OCI-M2 (cell line): Measurements from ENCODE around the gene HNRNPA0.
A peak's percentile ranks its signal among the peaks of the same experiment; 100 is the strongest.

ENCODE experiments used
- DNase-seq: peaks from one replicate; lab custom pipeline; 2025; ENCODE audit not compliant: unreplicated experiment; lab: John Stamatoyannopoulos, UW

The HNRNPA0 gene

DNA sequence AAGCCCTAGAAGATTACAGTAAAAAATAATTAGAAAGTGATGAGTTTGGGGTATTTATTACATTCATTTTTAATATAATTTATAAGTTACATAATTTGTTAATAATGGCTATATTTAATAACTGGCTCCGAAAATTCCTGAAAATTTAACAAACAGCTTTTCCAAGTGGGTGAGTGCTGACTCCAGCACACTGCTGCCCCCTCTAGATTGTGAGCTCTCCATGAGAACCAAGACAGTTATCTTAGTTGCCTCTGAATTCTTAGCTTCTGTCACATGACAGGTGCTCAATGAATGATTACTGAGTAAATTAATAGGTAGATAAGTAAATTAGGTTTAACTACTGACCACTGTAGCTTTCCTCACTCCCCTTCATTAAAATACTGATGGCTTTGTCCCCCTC, 26.1 kb downstream of the HNRNPA0 start:
- DNase-seq = no peak

DNA sequence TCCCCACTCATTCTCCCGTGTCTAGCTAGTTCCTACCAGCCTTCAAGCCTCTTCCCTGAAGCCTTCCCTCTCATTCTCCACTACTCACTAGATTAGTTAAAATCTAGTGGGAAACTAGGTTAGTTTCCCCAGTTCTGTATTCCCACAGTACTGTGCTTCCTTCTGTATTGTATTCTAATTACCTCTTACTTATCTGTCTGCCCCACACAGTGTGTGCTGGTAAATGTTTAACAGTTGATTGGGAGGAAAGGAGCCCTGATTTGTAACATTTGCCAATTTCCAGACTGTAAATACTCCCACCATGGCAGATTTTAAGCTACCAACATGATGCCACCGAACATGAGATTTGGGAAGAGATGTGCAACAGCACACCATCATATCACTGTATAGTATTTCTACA, 26.5 kb downstream of the HNRNPA0 start:
- no peak for DNase-seq

DNA sequence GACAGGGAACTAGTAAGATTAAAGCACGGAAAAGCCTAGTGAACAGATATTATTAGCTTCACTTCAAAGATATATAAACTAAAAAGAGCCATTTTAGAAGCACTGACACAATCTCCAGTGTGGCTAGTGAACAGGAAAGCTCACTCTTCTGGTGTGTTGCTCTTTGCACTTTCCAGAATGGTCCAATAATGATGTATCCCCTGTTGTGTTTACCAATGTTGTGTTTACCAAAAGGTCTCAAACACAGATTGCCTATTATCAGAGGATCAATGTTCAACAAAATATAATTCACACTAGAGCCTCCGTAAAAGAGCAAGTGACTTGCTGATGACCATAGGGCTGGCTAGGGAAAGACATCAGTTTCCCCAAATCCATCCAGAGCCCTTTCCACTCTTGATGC, 29.9 kb downstream of the HNRNPA0 start:
- DNase-seq = no peak

DNA sequence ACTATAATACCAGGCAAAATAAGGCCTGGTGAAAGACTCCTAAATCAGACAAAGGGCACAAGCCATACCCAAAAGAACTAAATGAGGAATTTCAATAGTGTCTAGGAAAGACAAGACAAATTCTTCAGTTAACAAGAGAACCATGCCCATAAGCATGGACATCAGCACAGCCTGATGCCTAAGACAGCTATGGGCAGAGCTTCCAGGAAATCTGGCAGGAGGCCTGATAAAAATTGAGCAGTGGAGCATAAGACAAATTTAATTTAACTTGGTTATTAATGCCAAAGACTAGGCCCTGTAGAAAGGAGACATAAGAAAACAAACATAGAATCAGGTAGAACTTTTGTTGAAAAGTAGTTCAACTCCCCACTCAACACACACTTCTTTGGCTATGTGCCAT, 35.6 kb downstream of the HNRNPA0 start:
- no peak for DNase-seq

DNA sequence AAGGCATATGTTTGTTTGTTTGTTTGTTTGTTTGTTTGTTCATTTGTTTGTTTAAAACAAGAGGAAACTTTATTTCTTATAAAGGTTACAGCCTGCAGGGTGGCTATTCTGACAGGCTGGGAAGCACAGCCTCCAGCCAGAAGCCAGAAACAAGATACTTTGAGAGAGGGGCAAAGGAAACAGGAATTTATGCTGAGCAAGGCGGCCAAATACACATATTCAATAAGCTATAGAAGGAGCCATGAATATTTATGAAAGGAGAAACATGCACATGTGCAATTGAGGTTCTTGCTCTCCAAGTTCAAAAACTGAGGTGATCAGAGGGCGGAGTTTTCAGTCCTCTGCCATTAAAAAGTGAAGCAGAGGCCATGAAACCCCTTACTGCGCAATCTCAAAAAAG, 37.8 kb downstream of the HNRNPA0 start:
- no peak for DNase-seq

DNA sequence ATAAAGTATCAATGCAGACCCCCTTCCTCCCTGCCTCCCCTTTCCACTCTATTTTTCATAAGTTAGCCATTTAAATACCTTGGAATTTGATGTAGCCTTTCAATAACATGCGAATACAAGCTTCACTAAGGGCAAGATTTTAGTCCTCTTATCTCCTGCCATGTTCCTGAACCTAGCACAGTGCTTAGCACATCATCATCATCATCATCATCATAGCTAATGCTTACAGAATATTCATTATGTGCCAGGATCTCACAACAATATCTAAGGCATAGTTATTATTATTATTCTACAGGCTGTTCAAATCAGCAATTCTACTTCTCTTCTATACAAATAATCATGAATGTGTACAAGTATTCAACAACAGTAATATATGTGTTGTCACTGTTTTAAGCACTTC, 38.7 kb downstream of the HNRNPA0 start:
- no peak for DNase-seq

DNA sequence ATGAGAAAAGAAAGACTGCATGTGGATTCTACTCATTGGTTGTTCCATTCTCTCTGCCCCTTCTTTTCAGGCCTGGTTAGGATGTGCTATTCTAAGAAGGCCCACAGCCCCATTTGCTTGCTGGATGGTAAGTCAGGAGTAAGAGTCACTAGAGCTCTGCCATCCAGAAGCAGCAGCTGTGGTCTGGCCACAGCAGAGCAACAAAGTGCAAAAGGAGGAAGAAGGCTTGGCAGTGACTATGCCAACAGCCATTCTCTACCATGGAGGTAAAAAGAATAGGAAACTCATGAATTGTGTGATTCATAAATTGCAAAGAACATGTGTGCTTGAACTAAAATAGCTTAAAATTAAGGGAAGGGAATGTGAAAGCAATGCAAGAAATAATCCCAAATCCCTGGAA, 39.2 kb downstream of the HNRNPA0 start:
- DNase-seq = no peak

DNA sequence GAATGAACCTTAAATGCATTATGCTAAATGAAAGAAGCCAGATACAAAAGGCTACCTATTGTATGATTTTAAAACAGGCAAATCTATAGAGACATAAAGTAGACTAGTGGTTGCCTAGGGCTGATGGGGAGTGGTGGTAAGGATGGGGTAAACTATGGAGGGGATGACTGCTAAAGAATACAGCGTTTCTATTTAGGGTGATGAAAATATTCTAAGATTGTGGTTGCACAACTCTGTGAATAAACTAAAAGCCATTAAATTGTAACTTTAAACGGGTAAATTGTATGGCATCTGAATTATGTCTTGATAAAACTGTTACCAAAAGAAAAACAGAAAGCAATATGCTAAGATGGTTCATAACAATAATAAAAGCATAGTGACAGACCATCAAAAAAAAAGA, 39.7 kb downstream of the HNRNPA0 start:
- DNase-seq = no peak

DNA sequence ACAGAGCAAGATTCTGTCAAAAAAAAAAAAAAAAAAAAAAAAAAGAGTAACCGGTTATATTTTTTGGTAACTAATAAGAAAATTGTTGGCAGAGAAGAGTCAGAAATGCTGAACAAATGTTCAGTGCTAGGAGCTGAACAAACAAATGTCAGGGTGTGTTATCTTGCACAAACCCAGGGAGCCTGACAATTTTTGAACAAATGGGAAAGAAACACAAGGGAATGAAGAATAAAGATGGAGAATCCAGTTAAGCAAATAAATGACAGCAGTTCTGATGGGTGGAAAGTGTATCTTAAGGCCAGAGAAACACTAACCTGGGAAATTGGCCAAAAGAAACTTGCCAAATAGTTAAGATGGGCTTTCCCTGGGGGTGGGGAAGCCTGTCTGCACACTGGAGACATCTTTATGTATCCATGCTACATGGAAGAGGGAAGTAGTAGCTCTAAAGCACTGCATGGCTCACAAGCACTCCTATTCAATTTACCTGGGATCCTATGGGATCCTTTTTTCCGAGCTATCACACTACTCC, 42.0 kb downstream of the HNRNPA0 start:
- no peak for DNase-seq

DNA sequence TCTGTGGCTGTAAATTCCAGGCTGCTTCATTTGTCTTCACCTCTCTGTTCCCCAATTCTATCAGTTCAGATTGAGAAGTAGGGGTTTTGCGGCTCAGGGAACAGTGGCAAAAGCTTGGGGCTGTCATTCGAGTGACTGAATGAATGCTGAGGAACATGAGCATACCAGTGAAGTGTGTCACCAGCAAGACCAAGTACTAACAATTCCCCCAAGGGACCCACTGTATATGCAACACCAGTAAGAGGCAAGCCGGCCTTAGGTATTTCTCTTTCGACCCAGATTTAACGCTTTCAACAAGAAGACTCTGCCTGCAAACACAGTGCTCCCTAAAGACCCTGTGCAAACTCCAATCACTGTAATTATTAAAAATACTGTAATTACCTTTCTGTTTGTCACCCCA, 44.1 kb downstream of the HNRNPA0 start:
- DNase-seq = no peak

DNA sequence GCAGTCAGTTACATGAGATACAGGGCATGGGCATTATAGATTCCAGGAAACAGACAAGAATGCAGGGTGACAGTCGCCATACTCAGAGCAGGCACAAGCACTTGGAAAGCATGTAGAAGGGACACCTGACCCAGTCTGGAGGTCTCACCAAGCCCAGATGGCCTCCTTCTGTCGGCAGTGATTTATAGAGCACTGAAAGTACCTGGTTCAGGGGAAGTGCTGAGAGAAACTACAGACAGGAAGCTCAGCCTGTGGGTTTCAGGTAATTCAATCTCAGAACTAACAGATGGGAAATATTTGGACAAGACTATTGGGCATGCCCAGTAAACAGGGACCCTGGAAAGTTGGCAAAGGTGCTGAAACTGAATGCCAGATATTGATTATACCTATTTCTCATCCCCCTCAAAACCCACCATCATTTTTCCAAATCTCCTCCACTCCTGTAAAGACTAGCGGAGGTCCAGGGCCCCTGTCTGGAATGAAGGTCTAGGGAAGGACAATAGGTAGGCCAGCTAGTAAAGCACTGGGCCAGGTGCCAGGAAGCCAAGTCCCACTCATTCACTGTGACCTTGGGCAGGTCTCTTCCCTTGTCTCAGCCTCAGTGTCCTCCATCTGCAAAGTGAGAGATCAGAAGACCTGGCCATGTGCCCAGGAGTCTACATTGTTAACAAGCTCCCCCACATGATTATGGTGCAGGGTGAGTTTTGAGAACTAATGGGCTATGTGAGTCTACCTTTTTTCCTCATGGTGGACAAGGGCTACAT, 45.2 kb downstream of the HNRNPA0 start:
- DNase-seq = no peak

DNA sequence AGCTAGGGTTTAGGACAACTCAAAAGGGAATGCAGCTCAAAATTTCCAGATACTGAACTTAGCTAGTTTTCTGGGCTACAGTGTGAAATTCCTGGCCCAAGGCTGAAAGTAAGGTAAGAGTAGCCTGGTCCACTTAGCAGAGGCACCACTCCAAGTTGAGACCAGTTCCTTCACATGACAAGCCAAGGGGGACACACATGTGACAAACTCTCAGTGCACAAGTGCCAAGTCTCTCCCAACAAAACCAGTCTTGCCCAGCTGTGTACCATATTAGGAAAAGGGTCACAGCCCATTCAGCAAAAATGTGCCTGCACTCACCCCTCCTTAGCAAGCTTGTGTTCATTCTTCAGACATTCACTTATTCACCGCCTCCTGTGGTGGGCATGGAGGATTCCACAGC, 46.1 kb downstream of the HNRNPA0 start:
- no peak for DNase-seq

DNA sequence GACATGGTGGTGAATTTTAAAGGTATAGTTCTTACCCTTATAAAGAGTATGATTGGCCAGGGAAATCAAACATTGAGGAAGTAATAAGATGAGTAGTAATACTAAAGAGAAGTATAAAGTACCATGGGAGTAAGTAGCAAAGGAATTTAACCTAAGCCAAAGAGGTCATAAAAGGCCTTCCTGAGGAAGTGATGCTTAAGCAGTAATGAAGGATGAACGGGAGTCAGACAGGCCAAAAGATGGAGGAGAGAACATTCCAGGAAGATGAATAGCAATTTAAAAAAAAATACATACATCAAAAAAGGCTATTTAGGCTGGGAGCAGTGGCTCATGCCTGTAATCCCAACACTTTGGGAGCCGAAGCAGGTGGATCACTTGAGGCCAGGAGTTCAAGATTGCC, 47.3 kb downstream of the HNRNPA0 start:
- DNase-seq = no peak

DNA sequence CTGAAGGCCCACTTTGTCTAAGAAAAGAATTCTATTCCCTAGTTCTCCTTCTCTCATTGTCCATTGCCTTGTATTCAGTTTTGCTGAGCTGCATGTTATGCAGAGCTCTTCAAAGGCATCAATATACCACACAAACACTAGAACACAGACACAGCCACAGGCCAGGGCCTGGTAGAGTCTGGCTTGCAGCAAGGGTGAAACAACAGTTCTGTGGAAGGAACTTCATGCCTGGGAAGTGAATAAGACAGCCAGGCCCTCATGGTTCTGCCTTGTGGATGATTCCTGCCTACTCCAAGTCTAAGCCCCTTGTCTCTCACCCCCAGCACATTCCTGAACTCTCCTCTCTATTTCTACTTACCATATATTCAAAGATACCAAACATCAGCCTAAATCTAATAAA, 49.1 kb downstream of the HNRNPA0 start:
- DNase-seq = no peak

DNA sequence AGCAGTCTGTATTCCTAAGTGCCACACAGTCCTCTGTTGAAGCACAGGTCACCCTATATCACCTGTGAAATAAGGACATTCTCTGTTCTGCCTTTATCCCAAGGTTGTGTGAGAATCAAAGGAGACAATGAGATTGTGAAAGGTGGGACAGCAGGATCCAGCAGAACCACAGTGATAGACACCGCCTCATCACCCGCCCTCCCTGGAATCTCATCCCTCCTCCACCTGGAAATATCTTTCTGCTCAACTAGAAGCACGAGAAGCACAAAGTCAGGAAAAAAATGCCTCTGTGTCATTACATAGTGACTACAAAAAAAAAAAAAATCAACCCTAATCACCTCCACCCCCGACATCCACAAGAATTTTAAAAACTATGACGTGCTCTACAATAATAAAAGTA, 50.6 kb downstream of the HNRNPA0 start:
- no peak for DNase-seq

DNA sequence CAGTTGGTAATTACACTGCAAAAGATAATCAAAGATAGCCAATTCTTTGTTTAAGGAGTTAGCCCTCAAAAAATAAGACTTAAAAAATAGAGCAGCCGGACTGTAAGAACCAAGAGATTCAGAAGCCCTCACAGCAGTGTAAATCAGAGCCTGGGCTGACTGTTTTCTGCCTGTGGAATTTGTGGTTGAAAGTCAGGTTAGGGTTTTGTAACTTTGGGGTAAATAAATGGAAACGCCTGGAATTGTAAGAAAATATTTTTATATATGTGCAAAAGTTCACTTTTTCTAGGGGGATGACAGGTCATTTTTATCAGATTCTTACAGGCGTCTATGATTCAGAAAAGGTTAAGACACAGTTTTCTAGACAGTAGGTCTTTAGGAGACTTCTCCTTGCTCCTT, 53.9 kb downstream of the HNRNPA0 start:
- DNase-seq = no peak

DNA sequence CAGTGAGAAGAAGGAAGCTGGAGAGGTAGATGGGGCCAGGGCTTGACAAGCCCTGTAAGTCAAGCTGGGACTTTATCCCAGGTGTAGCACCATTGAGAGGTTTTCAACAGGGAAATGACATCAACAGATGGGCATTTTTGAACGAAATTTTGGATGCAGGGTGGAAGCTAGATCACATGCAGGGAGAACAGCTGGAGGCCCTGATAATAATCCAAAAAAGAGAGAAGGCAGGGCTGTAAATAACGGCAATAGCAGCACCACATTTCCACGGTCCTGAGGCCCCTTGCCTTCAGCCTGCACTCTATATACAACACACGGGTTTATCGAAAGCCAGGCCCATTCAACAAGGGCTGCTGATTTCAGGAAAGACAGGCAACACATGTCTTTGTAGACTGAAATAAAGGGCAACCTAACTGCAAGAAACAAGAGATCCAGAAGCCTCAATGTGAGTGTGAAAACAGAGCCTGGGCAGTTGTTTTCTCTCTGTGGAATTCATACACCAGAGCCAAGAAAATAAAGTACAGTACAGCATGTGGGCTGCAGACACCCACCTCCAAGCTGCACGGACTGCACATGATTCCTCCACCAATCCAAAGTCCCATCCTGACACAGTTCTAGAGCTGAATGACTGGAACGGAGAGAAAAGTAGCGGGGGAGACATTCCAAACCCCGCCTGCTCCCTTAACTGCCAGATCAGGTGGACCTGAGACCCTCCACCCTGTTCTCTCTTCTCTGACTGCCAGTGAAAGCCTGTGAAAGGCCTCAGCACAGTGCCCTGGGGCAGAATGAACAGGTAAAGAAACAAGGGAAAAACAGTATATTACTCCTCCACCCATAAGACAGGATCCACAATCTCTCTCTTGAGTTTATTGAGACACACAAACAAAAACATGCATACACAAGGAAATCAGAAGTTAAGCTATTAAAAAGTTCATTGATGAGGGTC, 54.6 kb downstream of the HNRNPA0 start:
- no peak for DNase-seq

DNA sequence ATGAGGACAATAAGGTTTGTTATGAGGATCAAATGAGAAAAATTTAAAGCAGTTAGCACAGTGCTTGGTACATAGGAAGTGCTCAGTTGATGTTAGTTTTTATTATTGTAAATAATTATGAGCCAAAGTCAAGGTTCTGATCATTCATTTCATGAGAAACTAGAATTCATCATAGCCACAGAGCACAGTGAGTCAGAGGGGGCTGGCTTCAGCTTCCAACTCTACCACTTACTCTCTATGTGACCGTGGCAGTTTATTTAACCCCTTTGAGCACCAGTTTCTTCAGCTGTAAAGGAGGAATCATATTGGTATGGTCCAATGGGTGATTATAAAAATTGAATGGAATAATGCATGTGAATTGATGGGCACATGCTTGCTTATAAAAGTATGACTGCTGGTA, 57.7 kb downstream of the HNRNPA0 start:
- DNase-seq = no peak

DNA sequence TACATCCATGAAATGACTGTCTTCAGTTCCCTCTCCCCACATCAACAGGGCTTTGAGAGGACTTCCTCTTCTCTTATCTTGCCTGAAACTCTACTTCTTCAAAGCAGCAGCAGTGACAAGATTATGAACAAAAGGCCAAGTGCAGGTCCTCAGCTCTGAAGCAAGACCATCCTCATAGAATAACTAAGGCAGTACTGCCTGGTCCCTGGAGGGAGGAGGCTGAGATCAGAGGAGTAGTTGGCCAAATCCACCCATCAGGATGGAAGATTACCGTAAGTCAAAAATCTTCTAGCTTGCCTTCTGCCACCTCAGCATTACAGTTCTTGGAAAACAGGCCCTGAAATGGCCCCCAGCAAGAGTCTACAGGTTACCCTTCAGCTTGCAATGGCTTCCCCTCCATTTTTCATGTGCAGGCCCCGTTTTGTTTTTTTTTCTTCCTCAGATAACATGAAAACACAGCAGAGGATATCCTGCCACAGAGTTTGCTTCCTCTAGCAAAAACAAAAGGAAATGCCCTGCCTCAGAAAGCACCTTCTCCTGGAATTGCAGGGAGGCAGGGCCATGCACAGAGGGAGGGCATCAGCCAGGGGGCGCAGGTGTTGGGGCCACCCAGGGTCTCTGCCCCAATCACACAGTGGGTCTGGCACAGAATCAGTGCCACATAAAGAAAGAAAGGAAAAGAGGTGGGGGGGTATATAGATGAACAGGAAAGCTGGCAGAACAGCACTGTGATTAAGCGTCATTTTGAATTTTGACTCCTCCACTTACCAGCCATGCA, 58.3 kb downstream of the HNRNPA0 start:
- DNase-seq = peak; percentile 35
